Hematopoietic multipotent progenitor cell treated with erythropoietin and hydrocortisone succinate and interleukin-3 and kit ligand, for 6 days (in vitro differentiated cells): ENCODE measurements around the gene GUCY1A1.
A peak's percentile ranks its signal among the peaks of the same experiment; 100 is the strongest.

ENCODE experiments used
- DNase-seq: peaks from one replicate; pipeline ENCODE4 v3.0.0-alpha.2; 2015

Gene GUCY1A1

DNA sequence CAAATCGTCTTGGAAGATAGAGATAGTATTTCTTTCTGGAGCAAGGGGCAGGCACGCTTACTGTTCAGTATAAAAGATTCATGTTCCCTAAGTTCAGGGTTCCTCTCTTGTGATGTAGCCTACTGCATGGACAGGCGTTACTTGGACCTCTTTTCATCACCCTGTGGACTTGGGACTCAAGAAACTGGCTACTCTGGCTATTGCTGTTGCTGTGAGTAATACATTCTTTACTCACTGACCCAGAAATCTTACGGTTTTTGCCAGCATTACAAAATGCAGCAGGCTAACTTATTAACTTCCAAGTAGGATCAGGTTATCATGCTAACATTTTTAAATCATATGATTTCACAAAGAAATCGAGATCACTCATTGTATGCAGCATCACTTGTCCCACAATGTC is 79.3 kb downstream of the GUCY1A1 start:
- DNase-seq: no peak

DNA sequence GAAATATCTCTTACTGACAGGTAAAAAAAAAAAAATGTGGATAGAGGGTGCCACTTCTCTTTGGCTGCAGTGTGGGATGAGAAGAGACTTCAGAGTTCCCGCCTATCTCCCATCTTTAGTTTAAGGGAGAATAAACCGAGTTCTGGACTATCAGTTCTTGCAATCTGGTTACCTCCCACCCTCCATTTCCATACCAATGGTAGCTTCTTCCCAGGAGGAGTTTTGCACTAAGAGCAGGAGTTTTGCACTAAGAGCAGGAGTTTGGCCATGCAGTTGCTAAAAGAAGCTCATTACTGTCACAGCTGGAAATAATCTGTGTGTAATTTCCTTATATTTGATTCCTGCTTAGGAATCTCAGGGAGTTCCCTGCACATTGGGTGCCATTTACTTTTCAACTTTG is 81.4 kb downstream of the GUCY1A1 start:
- no peak for DNase-seq

DNA sequence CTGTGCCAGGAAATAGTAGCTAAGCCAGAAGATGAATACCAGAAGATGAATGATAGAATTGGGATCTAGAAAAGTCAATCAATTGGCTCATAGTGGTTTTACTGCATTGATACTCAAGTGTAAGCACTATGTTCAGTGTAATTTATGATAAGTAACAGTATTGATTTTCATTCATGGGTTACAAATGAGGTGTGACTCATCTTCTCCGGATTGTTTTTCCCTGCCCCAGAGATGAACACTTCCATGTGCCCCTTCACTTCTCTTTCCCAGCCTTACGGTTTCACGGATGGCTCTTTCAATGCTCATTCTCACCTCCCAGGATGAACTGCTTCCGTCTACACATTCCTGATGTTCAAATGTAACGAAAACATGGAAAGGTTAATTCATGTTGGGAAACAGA is 82.4 kb downstream of the GUCY1A1 start:
- no peak for DNase-seq

DNA sequence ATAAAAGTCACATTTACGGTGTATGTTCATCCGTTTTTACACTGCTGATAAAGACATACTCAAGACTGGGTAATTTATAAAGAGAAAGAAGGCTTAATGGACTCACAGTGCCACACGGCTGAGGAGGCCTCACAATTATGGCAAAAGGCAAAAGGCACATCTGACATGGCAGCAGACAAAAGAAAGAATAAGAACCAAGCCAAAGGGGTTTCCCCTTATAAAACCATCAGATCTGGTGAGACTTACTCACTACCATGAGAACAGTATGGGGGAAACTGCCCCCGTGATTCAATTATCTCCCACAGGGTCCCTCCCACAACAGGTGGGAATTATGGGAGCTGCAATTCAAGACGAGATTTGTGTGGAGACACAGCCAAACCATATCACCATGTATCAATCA is 84.9 kb downstream of the GUCY1A1 start:
- no peak for DNase-seq

DNA sequence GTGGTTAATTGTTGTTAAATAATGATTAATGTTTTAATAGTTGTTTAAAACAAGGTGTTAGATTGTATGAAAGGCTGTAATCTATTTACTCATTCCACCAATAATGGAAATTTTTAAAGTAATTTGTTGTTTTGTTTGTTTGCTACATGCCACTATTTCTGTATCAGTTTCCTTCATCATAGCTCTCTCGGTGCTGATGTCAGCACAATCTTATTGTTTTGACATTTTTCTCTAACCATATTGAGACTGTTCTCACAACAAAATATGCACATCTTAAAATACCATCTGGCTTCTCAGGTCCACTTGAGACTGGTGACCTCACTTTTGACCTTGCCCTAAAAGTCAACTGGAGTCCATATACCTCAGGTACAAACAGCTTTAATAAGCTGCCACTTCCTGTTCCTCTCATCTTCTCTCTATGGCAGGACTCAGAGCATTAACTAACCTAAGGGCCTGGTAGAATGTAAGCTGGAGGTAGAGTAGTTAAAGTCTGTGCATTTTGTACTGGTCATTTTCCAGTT is 91.2 kb downstream of the GUCY1A1 start:
- DNase-seq: no peak

DNA sequence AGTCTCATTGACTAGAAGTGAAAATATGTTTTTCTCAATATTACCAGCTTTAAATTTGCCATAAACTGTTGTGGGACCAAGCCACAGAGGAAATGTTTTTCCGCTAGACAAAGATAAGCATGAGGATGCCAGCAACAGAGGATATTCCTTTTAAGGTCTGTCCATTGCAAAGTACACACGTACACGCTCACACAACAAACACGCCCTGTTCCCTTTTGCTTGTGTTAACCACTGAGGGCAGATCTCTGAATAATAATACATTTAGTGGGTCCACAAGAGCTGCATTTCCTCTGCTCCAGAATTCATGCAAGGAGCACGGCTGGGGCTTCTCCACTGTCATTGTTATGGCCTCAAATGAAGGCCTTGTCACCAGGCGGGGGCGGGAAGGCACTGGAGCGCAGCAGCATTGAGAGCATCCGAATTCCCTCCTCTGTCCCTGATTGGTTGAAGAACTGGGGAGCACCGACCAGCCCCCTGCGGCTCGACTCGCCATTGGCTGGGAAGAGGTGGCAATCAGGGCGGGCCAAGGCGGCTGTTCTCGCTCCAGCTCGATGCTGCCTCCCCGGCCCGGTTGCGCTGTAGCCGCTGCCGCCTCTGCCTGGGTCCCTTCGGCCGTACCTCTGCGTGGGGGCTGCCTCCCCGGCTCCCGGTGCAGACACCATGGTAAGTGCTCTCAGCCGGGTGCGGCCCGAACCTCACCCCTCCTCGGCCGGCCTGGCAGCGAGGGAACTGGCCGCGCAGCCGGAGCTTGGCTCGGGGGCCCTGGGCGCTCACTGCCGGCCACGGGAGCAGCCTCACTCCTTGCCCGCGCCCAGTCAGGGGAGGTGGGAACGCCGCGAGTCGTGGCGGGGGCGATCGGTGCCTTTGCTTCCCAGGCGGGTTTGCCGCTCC is 92.1 kb downstream of the GUCY1A1 start, which contains the start of gene GUCY1B1:
Gene GUCY1B1 (plus strand): TSS at position 541 of the 891 bp plus-strand sequence. CDS start 120 bp downstream, at position 661.
- DNase-seq: peak; percentile 97

DNA sequence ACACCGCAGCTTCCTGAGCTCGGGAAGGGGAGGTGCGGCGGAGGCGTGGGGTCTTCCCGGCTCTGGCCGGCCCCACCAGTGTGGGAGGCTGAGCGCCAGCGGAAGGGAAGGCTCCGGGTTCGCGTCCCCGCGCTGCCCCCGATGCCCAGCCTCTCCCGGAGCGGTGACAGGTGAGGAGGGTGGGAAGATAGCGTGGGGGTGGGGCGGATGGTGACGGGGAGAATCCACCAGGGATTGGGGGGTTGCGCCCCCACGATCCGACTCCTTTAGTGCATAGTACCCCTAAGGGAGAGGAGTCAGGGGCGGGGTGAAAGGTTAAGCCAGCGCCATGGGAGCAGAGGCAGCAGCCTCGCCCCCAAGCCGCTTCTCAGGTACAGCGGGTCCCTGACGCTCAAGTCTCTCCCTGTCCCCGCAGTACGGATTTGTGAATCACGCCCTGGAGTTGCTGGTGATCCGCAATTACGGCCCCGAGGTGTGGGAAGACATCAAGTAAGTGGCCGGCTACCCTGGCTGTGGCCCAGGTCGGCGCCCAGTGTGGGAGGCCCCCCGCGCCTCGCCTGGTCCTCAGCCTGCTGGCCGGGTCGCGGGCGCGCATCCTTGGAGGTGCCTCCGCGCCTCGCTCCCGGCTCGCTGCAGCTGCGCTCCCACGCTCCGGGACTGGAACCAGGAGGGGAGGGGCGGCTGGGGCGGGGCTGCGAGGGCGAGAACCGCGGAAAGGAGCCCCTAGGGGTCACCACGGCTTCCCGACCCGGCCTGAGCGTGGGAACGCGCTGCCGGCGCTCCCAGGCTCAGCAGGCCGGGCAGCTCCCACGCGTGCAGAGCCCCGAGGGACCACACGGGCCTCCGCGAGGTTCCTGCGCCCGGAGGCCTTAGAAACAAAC is 93.0 kb downstream of the GUCY1A1 start:
- DNase-seq: peak; percentile 34

DNA sequence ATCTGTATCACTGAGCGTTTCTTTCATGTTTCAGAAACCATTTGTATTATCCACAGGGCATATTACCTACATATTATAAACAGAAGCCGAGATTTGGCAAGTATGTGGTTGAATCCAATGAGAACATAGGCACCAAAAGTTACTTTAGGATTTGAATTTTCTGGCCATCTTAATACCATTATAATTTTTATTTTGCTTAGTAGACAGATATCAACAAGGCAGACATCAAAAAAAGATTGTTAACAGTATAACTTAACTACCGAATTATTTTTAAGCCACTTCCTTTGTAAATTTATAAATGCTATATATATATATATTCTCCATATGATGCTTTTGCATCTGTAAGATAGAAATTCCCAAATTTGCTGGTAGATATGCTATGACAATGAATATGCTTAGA is 94.4 kb downstream of the GUCY1A1 start:
- no peak for DNase-seq

DNA sequence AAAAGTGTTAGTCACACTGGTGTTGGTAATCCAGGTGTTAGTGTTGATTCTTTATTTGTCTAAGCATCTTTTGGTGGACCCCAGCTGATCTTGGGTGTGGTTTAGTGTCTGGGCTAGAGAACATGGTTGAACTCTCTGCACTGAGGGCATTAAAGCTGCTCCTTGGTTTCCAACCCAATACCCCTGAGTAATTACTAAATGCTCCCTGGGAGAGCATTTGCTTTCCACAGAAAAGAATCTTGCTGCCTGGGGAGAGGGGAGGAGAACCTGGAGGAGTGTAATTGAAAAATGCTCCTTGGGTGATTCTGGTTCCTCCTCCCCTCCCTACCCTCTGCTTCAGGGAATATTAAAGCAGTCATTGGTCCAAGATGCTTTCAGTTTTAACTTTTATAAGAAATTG is 95.3 kb downstream of the GUCY1A1 start:
- no peak for DNase-seq

DNA sequence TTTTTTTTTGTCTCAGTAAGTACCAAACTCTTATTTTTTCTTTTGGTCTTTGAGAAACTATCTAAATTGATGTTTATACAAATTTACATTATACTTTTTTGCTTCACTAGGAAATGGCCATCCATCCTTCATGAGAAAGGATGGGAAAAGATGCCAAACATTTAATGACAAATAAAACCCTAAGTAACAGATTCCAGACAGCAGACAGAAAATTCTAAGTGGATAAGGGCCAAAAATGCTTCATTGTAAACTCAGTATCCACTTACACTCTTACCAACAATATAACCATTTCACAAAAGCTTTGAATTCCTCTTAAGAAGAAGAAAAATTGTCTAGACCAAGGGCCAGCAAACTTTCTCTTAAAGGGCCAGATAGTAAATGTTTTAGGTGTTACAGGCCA is 95.7 kb downstream of the GUCY1A1 start:
- DNase-seq: no peak

DNA sequence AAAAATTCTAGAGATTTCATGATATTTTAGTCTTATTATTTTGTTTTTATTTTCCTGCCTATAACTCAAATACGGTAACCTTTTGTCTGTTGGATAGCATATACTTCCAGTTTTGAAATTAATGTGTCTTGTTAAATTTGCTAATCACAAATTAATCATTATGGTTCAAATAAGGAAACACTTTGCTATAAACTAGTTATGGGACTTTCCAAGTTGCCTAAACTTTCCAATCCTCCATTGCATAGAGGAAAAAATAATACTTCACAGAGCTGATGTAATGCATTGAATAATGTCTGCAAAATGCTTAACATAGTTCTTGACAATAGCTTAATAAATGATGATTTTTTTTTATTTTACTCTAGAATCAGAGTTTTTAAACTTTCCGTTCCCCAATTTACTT is 96.9 kb downstream of the GUCY1A1 start:
- no peak for DNase-seq

DNA sequence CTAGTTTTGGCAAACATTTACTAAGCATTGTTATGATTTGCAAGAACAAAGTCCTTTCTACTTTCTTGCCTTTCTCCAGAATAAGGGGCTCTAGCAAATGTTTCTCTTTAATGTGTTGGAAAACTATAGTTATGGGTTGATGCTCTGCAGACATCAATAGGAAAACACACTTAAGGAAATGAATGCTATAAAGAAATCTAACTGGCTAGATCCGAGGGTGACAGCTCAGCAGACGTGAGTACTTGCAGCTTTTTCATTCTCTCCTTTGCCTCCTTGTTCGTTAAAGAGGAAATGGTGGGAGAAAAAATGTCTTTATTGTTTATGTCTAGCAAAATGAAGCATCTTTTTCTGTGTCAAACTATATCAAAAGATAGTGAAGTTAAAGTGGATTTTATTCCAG is 98.5 kb downstream of the GUCY1A1 start:
- DNase-seq: no peak

DNA sequence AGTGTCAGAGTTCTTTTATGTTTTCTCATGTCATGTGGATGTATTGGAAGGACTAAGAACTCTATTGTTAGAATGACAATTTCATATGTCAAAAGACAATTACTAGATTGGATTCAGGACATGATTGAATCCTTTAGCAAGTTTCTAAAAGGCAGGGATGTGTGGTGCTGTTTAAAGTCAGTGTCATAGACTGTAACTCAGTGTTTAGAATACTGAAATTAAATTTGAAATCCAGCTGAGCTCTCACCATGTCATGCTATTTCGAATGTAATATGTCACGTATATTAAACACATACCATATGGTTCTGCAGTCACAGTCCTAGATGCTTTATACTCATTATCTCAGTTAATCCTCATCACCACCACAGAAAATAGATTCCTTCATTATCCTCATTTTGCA is 100.0 kb downstream of the GUCY1A1 start:
- no peak for DNase-seq

DNA sequence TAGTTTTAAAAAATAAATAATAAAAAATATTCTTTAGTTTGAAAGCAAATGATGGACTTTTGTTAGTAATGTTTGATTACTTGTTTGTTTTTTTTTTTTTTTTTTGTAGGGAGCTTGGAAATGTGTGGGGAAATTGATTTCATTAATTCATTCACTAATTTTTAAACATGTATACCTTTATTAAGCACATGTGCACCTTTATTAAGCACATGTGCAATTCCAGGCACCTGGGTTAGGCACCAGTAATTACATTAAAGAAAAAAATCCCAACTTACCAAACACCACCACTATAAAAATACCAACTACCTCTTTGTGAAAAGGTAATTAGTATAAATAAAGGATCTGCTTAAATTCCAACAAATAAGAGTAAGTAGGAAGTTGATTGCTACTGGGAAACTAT is 101.7 kb downstream of the GUCY1A1 start:
- DNase-seq: no peak

DNA sequence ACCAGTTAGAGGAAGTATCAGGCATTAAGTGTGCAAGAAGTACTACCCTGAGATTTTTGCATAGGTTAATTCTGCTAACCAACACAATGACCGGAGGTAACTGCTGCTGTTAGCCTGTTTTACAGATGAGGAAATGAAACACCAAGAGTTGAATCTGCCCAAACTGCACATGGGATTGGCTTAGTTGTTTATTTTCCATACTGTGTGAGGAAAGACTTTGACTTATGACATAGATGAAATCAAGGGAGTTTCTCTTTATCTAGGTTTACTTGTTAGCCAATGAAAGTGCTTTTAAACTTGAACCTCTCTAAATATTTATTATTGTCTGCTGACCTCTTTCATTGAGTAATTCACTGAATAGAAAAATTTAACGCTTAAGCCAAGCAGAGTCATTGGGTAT is 102.4 kb downstream of the GUCY1A1 start:
- DNase-seq: no peak

DNA sequence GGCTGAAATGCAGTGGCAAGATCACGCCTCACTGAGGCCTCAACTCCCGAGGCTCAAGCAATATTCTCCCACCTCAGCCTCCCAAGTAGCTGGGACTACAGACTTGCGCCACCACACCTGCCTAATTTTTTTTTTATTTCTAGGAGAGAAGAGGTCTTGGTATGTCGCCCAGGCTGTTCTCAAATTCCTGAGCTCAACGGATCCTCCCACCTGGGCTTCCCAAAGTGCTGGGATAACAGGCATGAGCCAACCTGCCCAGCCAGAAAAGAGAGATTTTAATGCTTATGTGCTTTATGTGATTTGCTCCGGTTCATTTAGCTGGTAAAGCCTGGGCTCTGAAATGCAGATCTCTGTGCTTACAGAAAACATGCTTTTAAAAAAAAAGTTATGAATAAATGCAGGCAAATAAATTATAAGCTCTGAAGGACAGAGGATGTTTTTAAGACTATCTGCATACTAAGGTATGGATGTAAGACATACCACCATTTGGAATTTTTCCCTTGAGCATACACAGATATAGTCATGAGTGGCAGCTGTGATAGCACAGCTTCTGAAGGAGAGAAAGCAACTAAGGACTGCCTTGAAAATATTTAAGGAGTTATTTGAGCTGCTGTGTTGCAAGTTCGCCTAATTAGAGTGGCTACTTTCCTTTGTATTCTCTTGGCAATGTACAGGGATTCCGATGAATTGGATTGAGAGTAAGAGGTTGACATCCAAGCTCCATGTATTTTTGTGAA is 106.0 kb downstream of the GUCY1A1 start:
- no peak for DNase-seq

DNA sequence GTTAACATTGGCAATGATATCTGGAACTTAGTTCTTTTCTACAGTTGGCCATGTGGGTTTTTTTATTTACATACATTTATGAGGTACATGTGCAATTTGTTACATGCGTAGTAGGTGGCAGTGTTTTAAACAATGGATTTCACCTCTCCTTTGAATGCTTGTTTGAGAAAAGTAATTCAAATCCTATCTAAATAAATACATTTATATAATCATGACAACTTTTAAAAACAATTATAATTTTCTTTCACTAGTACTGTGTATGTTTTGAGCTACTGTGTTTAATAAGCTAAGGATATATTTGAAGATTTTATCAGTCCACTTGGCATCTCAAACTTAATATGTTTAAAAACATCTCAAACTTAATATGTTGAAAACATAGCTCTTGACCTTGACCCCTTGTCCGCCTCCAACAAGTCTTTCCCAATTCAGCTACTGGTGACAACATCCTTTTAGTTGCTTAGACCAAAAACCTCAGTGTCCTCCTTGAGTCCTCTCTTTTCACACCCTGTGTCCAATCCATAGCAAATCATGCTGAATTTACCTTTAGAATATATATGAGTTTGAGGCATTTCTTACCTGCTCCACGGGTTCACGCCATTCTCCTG is 106.7 kb downstream of the GUCY1A1 start:
- no peak for DNase-seq

DNA sequence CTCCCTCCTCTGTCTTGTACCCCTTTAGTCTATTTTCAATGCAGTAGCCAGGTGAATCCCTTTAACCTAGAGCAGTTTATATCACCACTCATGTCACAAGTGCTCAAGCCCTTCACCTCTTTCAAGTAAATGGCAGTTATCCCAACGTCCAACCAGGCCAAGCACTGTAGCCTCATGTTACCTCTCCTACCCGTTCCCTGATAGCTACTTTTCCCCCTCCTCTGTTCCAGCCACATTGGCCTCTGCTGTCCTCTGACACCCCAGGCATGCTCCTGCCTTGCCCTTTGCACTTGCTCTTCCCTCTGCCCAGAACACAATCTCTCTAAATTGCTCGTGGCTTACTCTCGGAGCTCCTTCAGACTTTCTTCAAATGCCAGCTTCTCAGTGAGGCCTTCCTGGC is 107.4 kb downstream of the GUCY1A1 start:
- DNase-seq: no peak

DNA sequence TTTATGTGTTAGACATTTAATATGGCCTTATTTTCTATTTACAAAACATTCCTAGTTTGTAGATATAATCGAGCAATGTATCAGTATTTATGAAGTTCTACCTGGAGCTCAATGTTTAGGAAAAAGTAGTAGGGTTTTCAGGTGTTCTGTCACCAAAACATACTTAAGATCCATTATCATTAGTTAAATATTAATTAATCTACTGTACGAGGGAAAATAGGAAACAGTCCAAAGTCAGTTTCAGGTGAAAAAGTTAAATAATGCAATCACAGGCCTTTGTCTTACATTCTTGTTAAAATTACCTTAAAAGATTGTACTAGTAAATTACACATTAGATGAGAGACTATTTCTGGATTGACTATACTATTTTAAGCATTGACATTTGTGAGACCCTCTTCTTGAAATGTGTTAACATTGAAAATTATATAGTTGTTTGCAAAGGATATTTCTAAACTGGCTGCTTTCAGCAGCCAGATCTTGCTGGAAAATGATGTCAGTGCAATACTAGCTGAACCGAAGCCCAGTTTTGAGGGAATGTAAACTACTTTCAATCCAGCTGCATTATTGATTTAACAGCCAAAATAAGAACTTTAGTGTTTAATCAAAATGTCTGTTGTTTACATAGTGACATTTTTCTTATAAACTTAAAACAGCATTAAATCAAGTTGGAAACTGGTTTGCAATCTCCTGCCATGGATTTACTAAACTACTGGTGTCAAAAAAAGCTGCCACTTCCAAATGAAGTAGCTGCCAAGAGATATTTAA is 111.5 kb downstream of the GUCY1A1 start:
- no peak for DNase-seq

DNA sequence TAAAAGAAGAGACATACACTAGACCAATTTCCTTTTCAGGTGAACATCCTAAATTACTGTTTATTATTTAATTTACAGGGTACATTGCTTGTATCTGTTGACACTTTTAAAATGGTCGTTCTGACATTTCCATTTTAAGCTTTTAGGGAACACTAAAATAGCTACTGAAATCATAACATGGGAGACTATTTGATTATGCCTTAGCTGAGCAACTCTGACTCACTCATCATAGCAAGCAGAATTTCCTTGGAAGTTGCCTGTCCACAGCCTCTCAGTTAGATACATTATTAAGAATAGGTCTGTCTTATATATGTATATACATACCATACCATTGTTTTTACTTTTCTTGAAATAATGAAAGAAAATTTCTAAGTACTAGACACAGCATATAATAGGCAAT is 114.1 kb downstream of the GUCY1A1 start:
- no peak for DNase-seq

DNA sequence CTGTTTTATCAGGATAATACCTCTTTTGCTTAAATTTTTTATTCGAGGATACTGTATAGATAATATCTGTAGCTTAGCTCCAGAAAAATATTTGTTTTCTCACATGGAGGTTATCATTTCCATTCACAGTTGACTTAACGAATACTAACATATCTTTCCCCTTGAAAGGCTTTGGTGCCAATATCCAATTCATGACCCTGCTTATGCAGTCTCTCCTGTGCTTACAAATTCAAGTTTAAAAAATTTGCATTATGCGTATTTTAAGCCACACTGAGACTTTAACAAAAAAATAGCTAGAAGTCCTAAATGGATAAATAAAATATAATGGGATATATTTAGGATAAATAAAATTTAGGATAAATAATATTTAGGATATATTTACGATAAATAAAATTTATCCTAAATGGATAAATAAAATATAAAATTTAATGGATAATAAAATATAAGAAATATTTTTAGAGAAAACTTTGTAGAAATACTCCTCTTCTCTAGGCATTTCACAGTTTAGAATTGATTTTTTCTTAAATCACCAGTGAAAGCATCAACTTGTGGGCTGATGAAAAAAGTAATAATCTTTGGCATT is 114.7 kb downstream of the GUCY1A1 start:
- no peak for DNase-seq
